Measurements from ENCODE around the gene DNAAF1.

DNA sequence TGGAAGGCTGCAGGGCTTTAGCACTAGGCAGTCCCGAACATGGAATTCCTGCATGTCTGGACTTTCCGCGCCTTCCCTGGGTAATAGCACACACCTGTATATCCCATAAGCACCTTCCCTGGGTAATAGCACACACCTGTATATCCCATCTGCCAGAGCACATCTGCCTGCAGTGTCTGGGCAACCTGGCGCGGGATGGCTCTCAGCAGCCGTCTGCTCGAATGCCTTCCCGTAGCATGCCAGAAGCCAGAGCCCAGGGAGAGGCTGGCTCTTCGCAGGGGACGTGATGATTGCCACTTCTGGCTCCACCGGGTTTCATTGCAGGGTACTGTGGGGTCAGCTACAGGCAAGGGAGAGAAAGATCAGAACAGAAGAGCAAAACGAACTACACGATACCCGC is 49.6 kb upstream of the DNAAF1 start:
- TF ChIP-seq, protein P1, sequence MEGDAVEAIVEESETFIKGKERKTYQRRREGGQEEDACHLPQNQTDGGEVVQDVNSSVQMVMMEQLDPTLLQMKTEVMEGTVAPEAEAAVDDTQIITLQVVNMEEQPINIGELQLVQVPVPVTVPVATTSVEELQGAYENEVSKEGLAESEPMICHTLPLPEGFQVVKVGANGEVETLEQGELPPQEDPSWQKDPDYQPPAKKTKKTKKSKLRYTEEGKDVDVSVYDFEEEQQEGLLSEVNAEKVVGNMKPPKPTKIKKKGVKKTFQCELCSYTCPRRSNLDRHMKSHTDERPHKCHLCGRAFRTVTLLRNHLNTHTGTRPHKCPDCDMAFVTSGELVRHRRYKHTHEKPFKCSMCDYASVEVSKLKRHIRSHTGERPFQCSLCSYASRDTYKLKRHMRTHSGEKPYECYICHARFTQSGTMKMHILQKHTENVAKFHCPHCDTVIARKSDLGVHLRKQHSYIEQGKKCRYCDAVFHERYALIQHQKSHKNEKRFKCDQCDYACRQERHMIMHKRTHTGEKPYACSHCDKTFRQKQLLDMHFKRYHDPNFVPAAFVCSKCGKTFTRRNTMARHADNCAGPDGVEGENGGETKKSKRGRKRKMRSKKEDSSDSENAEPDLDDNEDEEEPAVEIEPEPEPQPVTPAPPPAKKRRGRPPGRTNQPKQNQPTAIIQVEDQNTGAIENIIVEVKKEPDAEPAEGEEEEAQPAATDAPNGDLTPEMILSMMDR (IDR thresholded peaks at IDR 0.05), result no peak
- no peak for TF ChIP-seq POLR2AphosphoS5 (IDR thresholded peaks at IDR 0.05; ENCODE audit: low read depth, low read length)
- no peak for TF ChIP-seq SIN3A (IDR thresholded peaks at IDR 0.05; ENCODE audit: borderline replicate concordance, insufficient read depth, low read depth, low read length)
- TF ChIP-seq, protein P2, sequence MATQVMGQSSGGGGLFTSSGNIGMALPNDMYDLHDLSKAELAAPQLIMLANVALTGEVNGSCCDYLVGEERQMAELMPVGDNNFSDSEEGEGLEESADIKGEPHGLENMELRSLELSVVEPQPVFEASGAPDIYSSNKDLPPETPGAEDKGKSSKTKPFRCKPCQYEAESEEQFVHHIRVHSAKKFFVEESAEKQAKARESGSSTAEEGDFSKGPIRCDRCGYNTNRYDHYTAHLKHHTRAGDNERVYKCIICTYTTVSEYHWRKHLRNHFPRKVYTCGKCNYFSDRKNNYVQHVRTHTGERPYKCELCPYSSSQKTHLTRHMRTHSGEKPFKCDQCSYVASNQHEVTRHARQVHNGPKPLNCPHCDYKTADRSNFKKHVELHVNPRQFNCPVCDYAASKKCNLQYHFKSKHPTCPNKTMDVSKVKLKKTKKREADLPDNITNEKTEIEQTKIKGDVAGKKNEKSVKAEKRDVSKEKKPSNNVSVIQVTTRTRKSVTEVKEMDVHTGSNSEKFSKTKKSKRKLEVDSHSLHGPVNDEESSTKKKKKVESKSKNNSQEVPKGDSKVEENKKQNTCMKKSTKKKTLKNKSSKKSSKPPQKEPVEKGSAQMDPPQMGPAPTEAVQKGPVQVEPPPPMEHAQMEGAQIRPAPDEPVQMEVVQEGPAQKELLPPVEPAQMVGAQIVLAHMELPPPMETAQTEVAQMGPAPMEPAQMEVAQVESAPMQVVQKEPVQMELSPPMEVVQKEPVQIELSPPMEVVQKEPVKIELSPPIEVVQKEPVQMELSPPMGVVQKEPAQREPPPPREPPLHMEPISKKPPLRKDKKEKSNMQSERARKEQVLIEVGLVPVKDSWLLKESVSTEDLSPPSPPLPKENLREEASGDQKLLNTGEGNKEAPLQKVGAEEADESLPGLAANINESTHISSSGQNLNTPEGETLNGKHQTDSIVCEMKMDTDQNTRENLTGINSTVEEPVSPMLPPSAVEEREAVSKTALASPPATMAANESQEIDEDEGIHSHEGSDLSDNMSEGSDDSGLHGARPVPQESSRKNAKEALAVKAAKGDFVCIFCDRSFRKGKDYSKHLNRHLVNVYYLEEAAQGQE (IDR thresholded peaks at IDR 0.05; ENCODE audit: insufficient read depth in 1 of 2, low read depth in 2 of 2, low read length in 1 of 2), result no peak
- TF ChIP-seq TCF7L2 (IDR thresholded peaks at IDR 0.05; ENCODE audit: low read depth, low read length), result no peak
